DOHH2 (cell line): Measurements from ENCODE around the gene CNR1.

Experiments used
- H3F3A ChIP-seq: fragments of 200-600 bp; sonication (generic), shearing (Covaris generic); 2 replicates; pipeline ENCODE4 v1.6.0; 2016; ENCODE audit warnings: antibody characterized with exemption, mild to moderate bottlenecking; ENCODE audit not compliant: control insufficient read depth, insufficient read depth
- H3K27ac ChIP-seq: fragments of 200-600 bp; sonication (generic); 2 replicates; pipeline ENCODE4 v1.5.1; 2014; ENCODE audit warnings: low read depth, mild to moderate bottlenecking, low read length, moderate library complexity
- H3K27me3 ChIP-seq: fragments of 200-600 bp; sonication (generic); 2 replicates; pipeline ENCODE4 v1.6.1; 2014; ENCODE audit warnings: mild to moderate bottlenecking, low read length, mixed read lengths; ENCODE audit not compliant: control insufficient read depth
- H3K36me3 ChIP-seq: fragments of 200-600 bp; sonication (generic); 2 replicates; pipeline ENCODE4 v1.6.1; 2014; ENCODE audit warnings: mild to moderate bottlenecking, low read length, moderate library complexity, mixed read lengths; ENCODE audit not compliant: control insufficient read depth
- H3K4me1 ChIP-seq: fragments of 200-600 bp; sonication (generic); 2 replicates; pipeline ENCODE4 v1.6.1; 2014; ENCODE audit warnings: mild to moderate bottlenecking, low read length, mixed read lengths; ENCODE audit not compliant: control insufficient read depth
- H3K4me2 ChIP-seq: fragments of 200-600 bp; sonication (generic); 2 replicates; pipeline ENCODE4 v1.6.0; 2014; ENCODE audit warnings: mild to moderate bottlenecking, low read length, moderate library complexity
- H3K4me3 ChIP-seq: fragments of 200-600 bp; sonication (generic); 2 replicates; pipeline ENCODE4 v1.5.1; 2014; ENCODE audit warnings: mild to moderate bottlenecking, low read length, mixed read lengths
- H3K79me2 ChIP-seq: fragments of 200-600 bp; sonication (generic); 2 replicates; pipeline ENCODE4 v1.6.1; 2014; ENCODE audit warnings: mild to moderate bottlenecking, low read length, mixed read lengths; ENCODE audit not compliant: control insufficient read depth
- H3K9me2 ChIP-seq: fragments of 200-600 bp; sonication (generic); replicated peaks from 2 replicates; pipeline ENCODE4 v1.6.1; 2014; ENCODE audit warnings: mild to moderate bottlenecking, low read length, mixed read lengths; ENCODE audit not compliant: control insufficient read depth
- H3K9me3 ChIP-seq: fragments of 200-600 bp; sonication (generic); 2 replicates; pipeline ENCODE4 v1.6.1; 2014; ENCODE audit warnings: antibody characterized with exemption, low read length, mixed read lengths; ENCODE audit not compliant: control insufficient read depth, insufficient read depth
- H4K20me1 ChIP-seq: fragments of 200-600 bp; sonication (generic); 2 replicates; pipeline ENCODE4 v1.6.0; 2014; ENCODE audit warnings: low read depth, mild to moderate bottlenecking, antibody characterized with exemption, low read length, moderate library complexity; ENCODE audit not compliant: control insufficient read depth, insufficient read depth
- CTCF ChIP-seq: fragments of 200-600 bp; sonication (generic); IDR thresholded peaks from one replicate; pipeline ENCODE4 v1.5.1; 2014; ENCODE audit warnings: antibody characterized with exemption, mild to moderate bottlenecking, low read depth, low read length; ENCODE audit not compliant: poor library complexity, severe bottlenecking
- EZH2phosphoT487 ChIP-seq: fragments of 200-600 bp; sonication (generic); IDR thresholded peaks from 2 replicates; pipeline ENCODE4 v1.6.1; 2017; ENCODE audit warnings: borderline replicate concordance, mild to moderate bottlenecking, antibody characterized with exemption, low read length, moderate library complexity, mixed read lengths

The CNR1 gene

GRCh38 chr6:88142297-88142668 is 23.9 kb downstream of the CNR1 start:
- Histone ChIP-seq H4K20me1 (no peaks in the 10 kb centered on the region), H3K27ac (peak overlapping the region; percentile 96), H3K9me3 (no peaks in the 10 kb centered on the region), H3K36me3 (peaks cover 64% of the 10 kb centered on the region), H3K4me1 (peaks cover 90% of the 10 kb centered on the region), H3K9me2 (no peaks in the 10 kb centered on the region), H3K4me3 (peak overlapping the region; percentile 63), H3K27me3 (no peaks in the 10 kb centered on the region), H3K4me2 (peak overlapping the region; percentile 91), H3K79me2 (peaks cover 58% of the 10 kb centered on the region), H3F3A (peaks cover 42% of the 10 kb centered on the region)
- TF ChIP-seq EZH2phosphoT487, result no peak
- TF ChIP-seq CTCF, result no peak

- H3K4me2 ChIP-seq, result peak overlapping the region; percentile 91
- peaks cover 92% of the 10 kb centered on the region for H3K4me1 ChIP-seq
- peak overlapping the region; percentile 96 for H3K27ac ChIP-seq
- H3K9me2 ChIP-seq, result no peaks in the 10 kb centered on the region
- TF ChIP-seq CTCF (no peak), EZH2phosphoT487 (no peak)
- peak overlapping the region; percentile 63 for H3K4me3 ChIP-seq
- peaks cover 56% of the 10 kb centered on the region for H3K79me2 ChIP-seq
- no peaks in the 10 kb centered on the region for H3K27me3 ChIP-seq
- H4K20me1 ChIP-seq, result no peaks in the 10 kb centered on the region
- H3K36me3 ChIP-seq, result peaks cover 64% of the 10 kb centered on the region
- peaks cover 42% of the 10 kb centered on the region for H3F3A ChIP-seq
- no peaks in the 10 kb centered on the region for H3K9me3 ChIP-seq
Measured at GRCh38 chr6:88141561-88142296, 24.4 kb downstream of the CNR1 start.

DNA sequence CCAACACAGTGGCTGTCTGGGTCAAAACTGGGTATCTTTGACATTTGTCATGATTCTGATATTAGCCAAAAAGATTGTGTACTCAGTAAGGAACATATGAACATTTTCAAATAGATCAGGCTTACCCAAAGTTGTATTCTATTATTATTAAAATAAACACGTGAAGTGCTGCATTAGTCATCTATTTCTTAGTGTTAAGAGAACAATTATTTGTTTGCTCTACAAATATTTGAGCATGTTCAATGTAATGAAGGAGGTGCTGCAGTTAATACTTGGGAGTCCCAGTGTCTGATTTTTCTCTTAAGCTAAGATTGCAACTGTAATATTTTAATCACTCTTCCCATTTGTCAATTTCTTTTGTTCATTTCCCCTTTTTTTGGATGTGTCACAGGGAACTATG is 28.2 kb downstream of the CNR1 start:
- Histone ChIP-seq H3K9me3 (no peaks in the 10 kb centered on the region), H3K27me3 (no peaks in the 10 kb centered on the region), H3K79me2 (peaks cover 22% of the 10 kb centered on the region), H3K4me2 (peak overlapping the region; percentile 61), H4K20me1 (no peaks in the 10 kb centered on the region), H3K4me1 (peaks cover 86% of the 10 kb centered on the region), H3K9me2 (no peaks in the 10 kb centered on the region), H3K27ac (peak overlapping the region; percentile 79), H3K36me3 (peaks cover 30% of the 10 kb centered on the region), H3F3A (peaks cover 34% of the 10 kb centered on the region), H3K4me3 (peak overlapping the region; percentile 3)
- TF ChIP-seq EZH2phosphoT487, result no peak
- TF ChIP-seq CTCF, result no peak
